AML-193 (cell line): ENCODE results near the gene FOSL2.
A peak's percentile ranks its signal among the peaks of the same experiment; 100 is the strongest.

ENCODE experiments used
- DNase-seq, 2 experiments: peaks; one replicate each; lab custom pipeline; 2025; lab: John Stamatoyannopoulos, UW

Gene FOSL2

GRCh38 chr2:28412625-28413151, 20.0 kb downstream of the FOSL2 start:
- no peak for DNase-seq

GRCh38 chr2:28413152-28413898, 20.7 kb downstream of the FOSL2 start:
- DNase-seq = no peak

GRCh38 chr2:28413899-28414295, 21.2 kb downstream of the FOSL2 start:
- no peak for DNase-seq

GRCh38 chr2:28414583-28414982, 21.9 kb downstream of the FOSL2 start:
- DNase-seq = no peak

DNA sequence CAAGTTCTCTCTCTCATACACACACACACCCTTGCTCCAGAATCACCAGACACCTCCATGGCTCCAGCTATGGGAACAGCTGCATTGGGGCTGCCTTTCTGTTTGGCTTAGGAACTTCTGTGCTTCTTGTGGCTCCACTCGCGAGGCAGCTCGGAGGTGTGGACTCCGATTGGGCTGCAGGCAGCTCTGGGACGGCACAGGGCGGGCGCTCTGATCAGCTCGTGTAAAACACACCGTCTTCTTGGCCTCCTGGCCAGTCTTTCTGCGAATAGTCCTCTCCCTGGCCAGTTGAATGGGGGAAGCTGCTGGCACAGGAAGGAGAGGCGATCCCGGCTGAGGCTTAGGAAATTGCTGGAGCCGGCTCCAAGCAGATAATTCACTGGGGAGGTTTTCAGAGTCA, 22.4 kb downstream of the FOSL2 start:
- no peak for DNase-seq

- no peak for DNase-seq
Observed at GRCh38 chr2:28415715-28416114, 23.1 kb downstream of the FOSL2 start.

DNA sequence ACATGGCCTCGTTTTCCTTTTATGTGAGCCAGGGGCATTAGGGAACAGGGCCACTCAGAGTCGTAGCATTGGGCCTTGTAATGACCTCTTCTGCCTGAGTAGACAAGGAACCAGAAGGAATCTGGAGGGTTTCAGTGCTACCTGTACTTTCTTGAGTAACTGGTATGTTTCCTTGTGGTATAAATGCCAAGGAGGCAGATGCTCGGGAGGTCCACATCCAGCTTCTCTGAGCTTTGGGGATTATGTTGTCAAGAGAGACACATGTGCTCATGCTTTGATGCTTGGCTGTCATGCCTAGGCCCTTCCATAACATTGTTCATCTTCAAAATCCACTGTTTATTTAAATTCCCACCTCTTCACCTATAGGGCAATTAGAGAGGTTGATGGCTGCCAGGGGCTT, 26.3 kb downstream of the FOSL2 start:
- no peak for DNase-seq

GRCh38 chr2:28419443-28420270, 27.0 kb downstream of the FOSL2 start:
- no peak for DNase-seq

GRCh38 chr2:28420722-28421121, 28.1 kb downstream of the FOSL2 start:
- DNase-seq = no peak

DNA sequence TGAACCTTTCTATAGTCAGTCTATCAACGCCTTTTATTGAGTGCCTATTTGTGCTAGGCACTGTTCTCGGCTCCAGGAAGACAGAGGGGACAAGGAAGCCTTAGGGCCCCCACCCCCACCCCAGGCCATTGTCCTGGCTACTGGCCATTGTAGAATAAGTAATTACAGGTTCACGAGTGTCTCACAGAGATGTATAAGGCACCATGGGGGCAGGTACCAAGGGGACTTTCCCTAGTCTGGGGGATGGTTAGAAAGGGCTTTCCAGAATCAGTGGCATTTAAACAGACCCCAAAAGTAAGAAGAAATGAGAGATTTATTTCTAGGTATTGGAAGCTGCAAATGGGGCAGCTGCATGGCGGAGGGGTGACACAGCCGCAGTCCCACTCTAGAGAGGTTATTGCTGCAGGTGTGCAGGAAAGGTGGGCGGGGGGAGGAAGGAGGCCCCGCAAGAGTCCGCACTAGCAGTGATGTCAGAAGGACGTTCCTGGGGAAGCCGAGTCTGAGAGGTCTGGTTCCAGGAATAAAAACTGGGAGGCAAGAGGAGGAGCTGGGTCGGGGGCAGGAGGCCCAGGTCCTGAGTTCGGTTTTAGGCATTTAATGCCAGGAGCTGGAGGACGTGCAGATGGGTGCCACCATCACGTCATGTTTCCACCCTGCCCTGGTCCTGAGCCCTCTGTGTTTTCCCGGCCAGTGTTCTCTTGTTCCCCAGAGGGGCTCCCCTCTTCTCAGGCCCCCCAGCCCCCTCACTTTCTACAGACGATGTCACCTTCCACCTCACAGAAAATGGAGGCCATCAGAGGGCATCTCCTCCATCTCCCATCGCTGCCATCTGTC, 30.5 kb downstream of the FOSL2 start:
- DNase-seq = no peak

DNA sequence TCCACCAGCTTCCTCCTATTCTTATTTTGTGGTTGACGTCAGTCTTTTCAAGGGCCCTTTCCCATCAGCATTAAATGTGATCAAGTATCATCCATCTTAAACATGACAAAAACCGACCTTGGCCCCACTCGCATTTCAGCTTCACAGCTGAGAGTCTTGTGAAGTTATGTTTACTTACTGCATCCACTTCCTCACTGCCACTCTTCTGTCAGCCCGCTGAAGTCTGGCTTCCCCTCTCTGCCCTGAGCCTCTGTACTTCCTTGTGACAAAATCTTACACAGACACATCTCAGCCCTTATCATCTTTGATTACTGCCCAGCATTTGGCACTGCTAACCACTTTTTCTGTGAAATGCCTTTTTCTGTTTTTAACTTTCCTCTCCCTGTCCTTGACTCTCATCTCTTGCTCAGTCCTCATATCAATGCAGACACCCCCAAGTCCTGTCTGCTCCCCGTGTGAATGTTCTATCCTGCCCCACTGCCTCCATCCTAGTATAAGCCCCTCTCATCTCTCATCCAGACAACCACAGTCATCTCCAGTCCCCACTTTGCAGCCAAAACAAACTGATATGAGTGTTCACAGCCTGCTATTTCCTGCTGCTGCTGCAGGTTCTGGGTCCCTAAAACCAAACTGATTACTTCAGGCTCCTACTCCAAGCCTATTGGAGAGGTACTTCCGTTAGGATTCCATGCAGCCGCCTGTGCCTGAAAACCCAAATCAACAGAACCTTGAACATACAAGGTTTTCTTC, 31.4 kb downstream of the FOSL2 start:
- peak; percentile 23 to 54 for DNase-seq

DNA sequence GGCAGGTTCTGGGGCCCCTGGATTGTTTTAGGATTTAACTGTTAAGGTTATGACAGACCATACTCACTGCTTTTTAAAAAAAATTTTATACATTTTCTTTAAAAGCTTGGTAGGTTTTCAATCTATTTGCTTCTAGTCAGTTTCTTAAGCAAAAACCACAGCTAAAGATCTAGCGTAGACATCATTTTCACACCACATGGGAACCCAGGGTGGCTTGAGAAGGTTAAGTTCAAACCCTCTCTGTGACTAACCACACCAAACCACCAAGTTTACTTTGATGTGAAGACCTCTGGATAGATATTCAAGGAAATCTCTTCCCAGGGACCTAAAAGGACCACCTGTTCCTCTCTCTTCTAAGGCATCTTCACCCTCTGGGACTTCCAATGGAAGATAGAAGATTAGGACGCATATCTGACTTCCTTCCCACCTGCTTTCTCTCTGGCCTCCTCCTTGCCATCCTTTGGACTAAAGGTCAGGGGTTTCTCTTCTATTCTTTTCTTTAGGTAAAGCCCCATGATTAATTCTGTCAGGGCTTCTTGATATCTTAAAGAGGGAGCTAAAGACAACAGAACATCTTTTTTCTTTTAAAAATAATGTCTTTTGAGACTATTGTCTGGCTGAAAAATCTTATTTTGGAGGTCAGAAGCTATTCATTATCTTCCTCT, 32.3 kb downstream of the FOSL2 start:
- no peak for DNase-seq

DNA sequence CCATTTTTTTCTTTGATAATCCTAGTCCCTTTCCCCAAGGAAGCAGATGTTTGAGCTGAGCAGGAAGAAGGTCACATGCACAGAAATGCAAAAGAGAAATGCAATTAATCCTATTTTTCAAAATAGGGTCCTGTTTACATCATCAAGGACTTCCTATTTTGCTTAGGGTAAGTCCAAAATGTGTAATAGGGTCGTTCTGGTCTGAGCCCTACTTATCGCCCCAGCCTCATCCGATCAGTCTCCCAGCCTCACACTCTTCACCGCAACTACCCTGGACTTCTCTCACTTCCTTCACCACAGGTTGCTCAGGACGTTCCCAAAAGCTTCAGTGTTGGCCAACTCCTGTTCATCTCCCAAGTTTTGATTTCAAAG, 32.8 kb downstream of the FOSL2 start:
- DNase-seq = no peak

DNA sequence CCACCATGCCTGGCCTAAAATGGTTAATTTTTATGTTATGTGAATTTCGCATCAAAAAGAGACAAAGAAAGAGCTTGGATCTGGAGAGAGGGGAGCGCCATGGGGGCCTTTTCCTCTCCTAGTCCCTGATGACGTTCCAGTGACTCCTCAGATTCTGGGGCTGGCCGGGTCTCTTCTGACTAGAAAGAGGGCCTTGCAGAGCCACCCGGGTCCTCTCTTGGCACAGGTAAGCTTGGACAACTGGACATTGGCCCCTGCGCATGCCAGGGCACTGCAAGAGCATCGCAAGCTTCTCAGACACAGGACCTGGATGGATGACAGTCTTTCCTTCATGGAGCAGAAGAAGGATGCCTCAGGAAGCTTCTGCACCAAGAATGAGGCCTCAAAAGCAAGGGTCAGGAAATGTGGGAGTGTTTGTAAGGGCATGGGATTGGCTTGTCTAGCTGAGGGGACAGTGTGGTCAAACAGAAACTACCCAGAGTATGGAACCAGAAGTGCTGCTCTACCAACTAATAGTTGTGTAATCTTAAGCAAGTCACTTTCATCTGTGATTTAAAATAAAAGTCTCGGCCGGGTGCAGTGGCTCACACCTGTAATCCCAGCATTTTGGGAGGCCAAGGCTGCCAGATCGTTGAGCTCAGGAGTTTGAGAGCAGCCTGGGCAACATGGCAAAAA, 35.2 kb downstream of the FOSL2 start:
- DNase-seq = no peak

DNA sequence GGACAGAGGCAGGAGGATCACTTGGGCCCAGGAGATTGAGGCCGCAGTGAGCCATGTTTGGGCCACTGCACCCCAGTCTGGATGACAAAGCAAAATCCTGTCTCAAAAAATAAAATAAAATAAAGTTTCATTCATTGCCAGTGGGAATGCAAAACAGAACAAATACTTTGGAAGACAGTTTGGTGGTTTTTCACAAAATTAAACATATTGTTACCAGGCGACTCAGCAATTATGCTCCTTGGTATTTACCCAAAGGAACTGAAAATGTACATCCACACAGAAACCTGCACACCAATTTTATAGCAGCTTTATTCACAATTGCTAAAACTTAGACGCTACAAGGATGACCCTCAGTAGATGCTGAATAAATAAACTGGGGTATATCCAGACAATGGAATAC, 35.8 kb downstream of the FOSL2 start:
- no peak for DNase-seq

DNA sequence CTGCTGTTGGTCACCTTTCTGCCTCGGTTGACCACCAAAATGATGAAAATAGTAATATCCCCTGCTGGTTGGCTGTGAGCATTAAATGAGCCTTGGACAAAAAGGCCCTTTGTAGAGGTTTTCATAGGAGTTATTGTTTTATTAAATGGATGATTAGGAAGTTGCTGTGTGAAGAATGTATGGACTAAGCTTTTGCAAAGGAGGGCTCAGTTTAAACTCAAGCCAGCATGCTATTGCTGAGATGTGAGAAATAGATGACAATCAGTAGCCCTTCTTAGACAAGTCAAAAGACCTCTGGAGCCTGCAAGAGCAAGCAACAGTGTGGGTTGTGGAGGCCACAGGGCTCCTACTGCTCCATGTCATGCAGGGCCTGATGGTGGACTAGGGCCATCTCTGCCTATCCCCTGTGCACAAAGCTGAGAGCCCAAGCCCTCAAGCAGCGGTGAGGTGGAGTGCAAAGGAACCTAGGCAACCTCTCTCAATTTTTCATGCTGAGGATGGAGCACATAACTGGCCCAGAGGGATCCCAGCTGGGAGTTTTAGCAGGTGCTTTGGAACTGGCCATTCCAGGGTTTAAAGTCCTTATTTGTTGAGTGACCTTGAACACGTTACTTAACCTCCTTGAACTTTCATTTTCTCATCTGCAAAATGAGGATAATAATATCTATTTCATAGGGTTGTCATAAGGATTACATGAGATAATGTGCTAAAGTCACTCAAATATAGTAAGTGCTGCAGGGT, 37.1 kb downstream of the FOSL2 start:
- no peak for DNase-seq

DNA sequence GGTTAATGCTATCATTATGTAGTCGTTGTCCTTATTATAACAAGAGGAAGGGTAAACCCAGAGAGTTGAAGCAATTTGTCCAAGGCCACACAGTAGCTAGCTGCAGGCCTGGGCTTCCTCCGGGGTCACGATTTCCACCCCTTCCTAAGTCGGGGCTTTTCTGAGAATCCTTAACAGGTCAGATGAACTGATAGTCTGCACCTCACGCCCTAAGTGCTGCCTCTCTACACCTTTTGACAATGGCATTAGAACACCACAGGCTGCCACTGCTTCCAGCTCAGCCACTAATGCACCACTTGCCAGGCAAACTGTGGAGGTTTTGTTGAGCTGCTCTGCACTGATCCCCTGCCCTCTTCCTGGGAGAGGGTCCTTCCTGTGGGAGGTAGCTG, 37.7 kb downstream of the FOSL2 start:
- DNase-seq = no peak

- no peak for DNase-seq
Observed at GRCh38 chr2:28430788-28431418, 38.2 kb downstream of the FOSL2 start.

DNA sequence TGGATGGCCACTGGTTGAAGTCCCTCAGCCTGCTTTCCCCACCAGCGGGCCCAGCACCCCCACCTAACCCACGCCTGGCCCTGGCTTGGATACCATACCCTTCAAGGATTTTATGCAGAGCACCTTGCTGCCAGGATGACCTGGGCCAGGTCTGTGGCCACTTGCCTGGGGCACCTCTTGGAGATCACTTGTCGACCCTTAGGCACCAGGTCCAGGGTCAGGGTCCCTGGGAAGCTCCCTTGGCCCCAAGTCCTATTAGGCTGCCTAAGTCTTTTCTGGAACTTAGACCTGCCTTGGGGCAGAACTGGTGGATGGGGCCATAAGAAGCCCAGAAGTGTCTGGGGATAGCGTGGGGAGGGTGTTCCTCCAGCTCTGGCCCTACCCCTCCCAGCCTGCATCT, 39.1 kb downstream of the FOSL2 start:
- no peak for DNase-seq
